22Rv1 (cell line): ENCODE data around the gene CALCOCO1.

Experiments used
- CTCF ChIP-seq: fragments of 450-650 bp; IDR thresholded peaks from 2 replicates; pipeline ENCODE4 v1.5.1; 2017; ENCODE audit warnings: mild to moderate bottlenecking
- ZFX ChIP-seq: fragments of 450-650 bp; IDR thresholded peaks from 2 replicates; pipeline ENCODE4 v1.6.1; 2017; ENCODE audit warnings: antibody characterized with exemption, borderline replicate concordance

GRCh38 chr12:53710091-53710490 is 17.2 kb downstream of the CALCOCO1 start:
- no peak for TF ChIP-seq CTCF
- TF ChIP-seq ZFX, result no peak
